Testis (tissue), 2 donors: ENCODE data around the gene GARIN5B.

Experiments used
- CTCF ChIP-seq, 3 experiments: fragments of 450-650 bp in 2 of 3; fragments of 200-600 bp in 1 of 3; sonication (generic) in 1 of 3; IDR thresholded peaks; one replicate each; pipeline ENCODE4 v1.5.1; 2016 to 2019; ENCODE audit warnings: antibody characterized with exemption in 3 of 3, mild to moderate bottlenecking in 2 of 3, moderate library complexity in 1 of 3
- POLR2A ChIP-seq: fragments of 450-650 bp; IDR thresholded peaks from one replicate; pipeline ENCODE4 v1.6.1; 2017; ENCODE audit warnings: antibody characterized with exemption, mild to moderate bottlenecking, moderate library complexity

GRCh38 chr19:55322204-55322885, 40.7 kb downstream of the GARIN5B start:
- TF ChIP-seq CTCF (IDR thresholded peaks at IDR 0.05) (no peak), POLR2A (no peak)
